Neural progenitor cell (in vitro differentiated cells): Measurements from ENCODE around the gene KCNC3.

Source experiments
- EZH2 ChIP-seq: fragments of 200-600 bp; sonication (generic); IDR thresholded peaks from 2 replicates; pipeline ENCODE4 v1.6.1; 2017; ENCODE audit warnings: antibody characterized with exemption, mild to moderate bottlenecking, moderate library complexity
- EZH2phosphoT487 ChIP-seq: fragments of 200-600 bp; sonication (generic); IDR thresholded peaks from 2 replicates; pipeline ENCODE4 v1.6.1; 2017; ENCODE audit warnings: antibody characterized with exemption
- TF ChIP-seq, protein P1 (sequence below): fragments of 200-600 bp; sonication (generic); IDR thresholded peaks from 2 replicates; pipeline ENCODE4 v1.5.1; 2017; ENCODE audit warnings: antibody characterized with exemption, mild to moderate bottlenecking

GRCh38 chr19:50276370-50277063 lies 52.7 kb downstream of the KCNC3 start:
- TF ChIP-seq EZH2 (no peak), EZH2phosphoT487 (no peak)
- TF ChIP-seq, protein P1, sequence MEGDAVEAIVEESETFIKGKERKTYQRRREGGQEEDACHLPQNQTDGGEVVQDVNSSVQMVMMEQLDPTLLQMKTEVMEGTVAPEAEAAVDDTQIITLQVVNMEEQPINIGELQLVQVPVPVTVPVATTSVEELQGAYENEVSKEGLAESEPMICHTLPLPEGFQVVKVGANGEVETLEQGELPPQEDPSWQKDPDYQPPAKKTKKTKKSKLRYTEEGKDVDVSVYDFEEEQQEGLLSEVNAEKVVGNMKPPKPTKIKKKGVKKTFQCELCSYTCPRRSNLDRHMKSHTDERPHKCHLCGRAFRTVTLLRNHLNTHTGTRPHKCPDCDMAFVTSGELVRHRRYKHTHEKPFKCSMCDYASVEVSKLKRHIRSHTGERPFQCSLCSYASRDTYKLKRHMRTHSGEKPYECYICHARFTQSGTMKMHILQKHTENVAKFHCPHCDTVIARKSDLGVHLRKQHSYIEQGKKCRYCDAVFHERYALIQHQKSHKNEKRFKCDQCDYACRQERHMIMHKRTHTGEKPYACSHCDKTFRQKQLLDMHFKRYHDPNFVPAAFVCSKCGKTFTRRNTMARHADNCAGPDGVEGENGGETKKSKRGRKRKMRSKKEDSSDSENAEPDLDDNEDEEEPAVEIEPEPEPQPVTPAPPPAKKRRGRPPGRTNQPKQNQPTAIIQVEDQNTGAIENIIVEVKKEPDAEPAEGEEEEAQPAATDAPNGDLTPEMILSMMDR = no peak
